ENCODE measurements around the gene SGCG.
A peak's percentile ranks its signal among the peaks of the same experiment; 100 is the strongest.

Gene SGCG

DNA sequence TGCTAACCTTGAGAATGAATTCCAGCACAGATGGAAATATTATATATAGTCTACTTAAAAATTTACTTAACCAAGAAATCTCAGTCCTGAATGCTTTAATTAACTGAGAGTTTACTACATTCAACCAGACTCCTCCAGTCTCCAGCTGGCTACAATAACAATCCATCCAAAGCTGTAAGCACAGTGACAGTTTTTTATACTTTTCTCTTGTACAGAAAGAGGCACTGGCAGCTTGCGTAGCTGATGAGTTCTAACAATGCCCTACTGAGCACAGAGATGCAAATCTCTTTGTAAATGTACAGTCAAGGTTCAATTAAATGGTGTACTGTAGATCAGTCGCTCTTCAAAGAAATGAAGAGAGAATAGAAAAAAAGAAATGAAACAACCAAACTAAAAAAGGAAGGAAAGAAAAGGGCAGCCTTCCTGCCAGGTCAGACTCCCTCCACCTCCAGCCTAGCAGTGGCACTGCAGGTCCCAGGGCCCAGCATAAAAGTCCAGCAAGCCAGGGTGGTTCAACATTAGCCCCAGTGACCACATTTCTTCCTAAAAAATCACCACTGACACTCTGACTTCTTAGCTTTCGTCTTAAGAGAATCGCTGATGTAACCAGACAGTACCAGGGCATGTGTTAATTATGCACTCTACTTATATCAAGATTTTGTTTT is 164.3 kb downstream of the SGCG start:
- no peak for DNase-seq

DNA sequence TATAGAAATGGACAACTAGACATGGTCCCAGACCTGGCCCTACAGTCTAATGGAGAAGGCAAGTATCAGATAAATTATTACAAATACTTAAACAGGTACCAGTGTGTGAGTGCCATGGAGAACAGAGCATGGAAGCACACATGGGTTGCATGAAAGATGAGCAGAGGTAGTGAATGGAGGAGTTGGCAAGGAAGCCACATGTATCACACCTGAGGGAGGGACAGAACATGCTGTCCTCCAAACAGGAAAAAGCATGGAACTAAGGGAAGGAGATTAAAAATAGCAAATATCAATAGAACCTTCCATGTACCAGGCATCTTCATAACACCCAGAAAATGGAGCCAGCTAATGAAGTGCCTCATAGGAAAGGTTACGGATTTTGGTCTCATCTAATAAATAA is 166.8 kb downstream of the SGCG start:
- DNase-seq: no peak

DNA sequence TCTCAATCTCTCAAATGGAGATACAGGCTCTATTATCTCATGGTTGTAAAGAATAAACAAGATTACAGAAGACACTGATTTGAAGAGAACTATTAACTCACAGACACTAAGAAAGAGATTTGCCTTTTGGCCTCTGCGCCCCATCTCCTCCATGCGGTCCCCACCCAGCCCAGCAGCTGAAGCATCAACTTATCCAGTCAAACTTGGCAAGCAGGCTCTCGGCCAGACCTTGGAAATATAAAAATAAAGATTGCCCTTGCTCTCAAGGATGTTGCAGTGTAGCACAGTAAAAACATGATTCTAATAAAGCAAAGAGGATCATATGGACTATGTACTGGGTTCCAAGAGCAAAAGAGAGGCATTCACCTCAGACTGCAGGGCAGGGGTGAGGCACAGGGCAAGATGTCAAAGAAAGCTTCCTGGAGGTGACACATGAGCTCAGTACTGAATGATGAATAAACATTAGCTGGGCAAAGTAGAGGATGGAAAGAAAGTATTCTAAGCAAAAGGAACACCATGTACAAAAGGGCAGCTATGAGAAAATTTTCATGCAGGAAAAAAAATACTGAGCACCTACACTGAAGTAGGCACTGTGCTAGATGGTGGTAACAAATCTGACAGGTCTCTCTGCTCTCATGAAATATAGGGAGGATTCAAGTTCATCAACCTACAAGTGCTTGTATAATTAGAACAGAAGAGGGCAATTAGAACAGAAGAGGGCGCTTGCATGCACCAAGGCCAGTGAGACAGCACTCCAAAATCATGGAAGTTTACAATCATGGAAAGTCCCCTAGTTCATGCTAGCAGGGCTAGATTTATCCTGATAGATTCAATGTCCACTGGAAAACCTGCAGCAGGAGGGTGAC is 167.7 kb downstream of the SGCG start:
- DNase-seq: no peak

DNA sequence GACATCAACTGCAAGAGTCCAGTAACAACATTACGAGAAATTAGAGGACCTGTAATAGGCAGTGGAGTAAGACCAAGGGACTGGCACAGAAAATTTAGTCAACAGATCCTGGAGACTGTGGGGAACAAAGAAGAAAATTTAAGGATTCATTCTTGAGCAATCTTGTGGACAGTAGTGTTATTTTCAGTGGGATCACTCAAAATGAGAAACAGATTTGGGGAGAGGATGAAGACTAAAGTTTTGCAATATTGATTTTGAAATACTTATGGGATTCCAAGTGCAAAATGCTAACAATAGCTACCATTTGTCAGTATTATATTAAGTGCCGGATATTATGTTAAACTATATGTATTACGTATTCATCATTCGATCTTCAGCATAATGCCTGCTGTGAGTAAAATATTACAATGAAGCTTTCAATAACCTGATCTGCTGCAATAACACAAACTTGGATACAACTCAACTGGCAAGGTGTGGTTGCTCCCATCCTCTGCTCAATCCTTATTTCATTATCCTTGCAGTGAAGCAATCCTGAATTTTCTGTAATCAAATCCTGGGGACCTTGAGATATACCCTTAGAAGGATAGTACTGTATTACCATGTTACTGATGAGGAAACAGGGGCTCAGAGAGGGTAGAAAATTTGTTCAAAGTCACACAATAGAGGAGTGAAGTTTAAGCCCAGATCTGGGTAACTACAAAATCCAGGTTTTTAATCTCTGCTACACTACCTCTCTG is 168.6 kb downstream of the SGCG start:
- no peak for DNase-seq

DNA sequence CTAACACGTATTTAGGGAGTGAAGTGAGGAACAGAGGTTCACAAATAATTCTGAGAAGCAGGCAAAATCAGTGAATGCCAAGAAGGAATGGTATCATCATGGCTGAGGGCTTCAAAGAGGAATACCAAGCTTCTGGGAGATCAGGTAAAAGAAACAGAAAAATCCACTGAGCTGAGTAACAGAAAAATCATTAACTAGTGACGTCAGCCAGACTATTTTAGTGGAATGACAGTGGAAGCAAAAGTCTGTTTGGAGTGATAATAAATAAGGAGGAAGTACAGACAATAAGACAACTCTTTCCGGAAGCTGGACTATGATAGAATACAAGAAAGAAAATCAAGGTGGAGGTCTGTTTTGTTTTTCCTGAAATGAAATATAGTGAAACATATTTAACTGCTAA is 169.2 kb downstream of the SGCG start:
- DNase-seq: no peak

DNA sequence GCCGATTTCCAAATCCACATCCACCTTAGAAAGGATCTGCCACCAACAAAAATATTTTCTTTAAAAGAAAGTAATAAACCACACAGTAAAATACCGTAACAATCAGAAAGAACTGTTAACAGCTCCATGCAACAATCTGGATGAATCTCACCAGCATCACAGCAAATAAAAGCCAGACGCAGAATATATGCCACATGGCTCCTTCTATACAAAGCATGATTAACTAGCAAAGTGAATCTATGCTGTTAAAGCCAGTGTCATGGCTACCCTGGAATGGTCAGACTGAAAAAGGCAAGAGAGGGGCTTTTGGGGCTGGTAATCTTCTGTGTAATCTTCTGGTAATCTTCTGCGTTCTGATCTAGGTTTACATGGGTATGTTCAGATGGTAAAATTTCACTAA is 171.4 kb downstream of the SGCG start:
- DNase-seq: no peak

DNA sequence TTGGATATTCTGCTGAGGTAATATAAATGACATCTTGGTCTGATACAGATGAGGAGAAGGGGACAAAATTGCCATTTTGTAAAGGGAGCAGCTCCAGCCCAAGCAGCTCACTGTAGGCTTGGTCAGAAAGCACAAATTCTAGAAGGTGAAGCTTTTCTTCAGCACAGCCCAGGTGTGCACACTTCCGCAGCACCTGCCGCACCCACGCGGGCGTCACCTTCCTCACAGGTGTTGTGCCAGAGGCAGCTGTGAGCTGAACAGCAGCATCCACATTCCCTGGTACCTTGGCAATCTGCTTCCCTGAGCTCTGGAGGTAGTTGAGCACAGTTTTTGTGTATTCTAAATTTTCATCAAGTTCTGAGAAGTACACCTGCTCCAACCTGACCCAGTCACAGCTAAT is 173.7 kb downstream of the SGCG start:
- no peak for DNase-seq

DNA sequence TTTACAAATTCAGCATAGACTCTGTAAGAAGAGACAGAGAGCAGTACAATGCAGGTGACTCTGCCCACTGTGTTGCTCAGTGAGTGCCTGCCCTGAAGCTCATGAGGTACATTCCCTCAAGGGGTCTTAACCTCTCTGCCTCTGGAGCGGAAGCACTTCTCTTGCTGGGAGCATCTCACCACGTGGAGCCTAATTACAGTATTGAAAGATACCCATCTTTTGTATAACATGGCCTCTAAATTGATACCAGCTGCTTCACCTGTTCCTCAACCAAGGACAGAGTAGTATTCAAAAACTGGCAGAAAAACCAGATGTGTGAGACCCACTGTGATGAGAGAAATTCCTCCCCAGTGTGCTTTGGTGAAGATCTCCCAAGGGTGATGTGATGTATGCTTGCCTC is 175.6 kb downstream of the SGCG start:
- no peak for DNase-seq

DNA sequence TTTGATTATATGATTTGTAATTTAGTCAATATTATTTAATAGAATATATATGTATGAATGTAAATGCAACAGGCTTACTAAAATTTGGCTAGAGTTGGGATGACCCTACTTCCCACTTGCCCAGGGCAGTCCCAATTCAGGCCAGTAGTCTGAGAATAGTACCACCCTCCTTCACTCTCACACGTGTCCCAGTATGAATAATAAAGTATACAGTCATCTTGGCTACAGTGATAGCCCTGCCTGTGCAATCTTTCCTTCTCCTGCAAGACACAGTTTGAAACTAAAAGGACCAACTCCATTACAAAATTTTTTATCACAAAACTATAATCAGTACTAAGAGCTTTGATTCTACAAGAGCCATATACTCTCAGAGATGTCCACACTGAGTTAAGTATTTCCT is 176.6 kb downstream of the SGCG start:
- DNase-seq: no peak

DNA sequence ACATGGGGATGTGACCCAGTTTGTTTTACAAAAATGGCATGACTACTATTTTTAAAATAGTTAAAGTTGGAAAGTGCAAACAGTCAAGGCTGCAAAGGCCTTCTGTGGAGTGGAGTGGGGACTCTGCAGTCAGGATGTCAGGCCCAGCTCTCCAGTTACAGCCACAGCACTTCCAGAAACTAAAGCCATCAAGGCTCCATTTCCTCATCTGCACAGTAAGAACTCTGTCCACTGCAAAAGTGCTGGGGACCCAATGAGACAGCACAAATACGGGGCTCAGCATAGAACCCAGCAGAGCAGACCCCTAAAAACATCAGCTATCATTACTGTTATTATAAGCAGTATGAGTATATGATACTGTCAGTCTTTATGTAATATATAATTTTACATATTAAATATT is 179.1 kb downstream of the SGCG start:
- no peak for DNase-seq

DNA sequence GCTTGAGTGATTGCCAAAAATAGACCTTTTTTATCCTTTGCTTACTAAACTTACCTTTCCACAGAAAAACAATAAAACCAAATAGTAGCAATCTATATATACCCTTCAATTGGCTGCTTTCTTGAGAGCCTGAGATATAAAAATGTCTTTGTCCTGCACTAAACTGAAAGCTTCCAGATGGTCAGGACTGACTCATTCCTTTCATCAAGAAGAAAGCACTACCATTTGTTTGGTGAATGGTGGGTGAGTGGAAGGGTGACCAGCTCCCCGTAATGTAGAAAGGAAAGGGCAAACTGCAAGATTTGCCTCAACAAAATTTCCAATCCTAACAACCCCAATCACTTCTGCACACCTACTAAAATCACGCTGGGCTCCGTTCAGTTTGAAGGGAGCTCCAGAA is 184.9 kb downstream of the SGCG start:
- DNase-seq: no peak

DNA sequence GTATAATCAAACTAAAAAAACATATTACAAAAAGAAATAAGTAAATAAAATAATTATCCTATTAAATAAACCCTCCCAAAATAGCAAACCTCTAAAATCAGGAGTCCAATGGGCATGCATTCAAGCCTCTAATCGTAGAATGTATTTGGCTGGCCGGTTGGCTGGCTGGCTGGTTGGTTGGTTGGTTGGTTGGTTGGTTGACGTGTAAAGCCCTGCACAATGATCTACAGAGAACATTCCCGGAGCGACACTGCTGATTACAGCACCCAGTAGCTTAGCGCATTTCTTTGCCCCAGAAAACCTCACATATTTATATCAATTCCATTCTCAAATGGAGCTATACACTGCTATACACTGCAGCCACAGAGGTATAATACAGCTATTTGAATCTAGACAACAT is 187.1 kb downstream of the SGCG start:
- no peak for DNase-seq

DNA sequence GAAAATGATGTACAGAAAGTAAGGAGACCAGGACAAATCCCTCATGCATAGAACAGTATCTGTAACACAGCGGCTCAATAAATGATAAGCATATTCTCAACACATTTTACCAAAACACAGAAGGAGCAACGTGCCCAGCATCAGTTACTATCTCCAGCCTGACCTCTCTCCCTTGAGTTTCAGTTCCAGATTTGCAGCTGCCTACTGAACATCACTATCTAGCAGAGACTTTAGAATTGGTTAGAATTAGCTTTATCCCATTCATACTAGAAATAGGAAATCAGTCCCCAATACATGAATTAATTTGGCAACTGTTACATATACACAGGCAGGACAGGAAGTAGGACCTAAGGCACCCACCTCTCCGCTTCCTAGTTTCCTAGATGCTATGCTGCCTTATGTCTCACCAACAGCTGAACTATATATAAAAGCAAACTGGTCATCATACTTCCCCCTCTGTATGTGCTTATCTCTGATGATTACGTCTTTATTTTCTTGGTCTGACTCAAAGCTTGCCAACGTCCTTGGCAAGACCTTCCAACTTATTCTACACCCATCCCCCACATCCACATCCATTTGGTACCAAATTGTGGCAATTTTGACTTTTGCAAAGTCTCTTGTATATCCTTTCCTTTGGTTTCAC is 191.6 kb downstream of the SGCG start:
- DNase-seq: peak; percentile 34

Data from activated CD4-positive, alpha-beta T cell treated with anti-CD3 and anti-CD28 coated beads, Interleukin-2, amount 50 U/mL, for 16 hours (primary cell).